GM10266 (cell line): ENCODE results near the gene KPNA1.
A peak's percentile ranks its signal among the peaks of the same experiment; 100 is the strongest.

Experiments
- DNase-seq: peaks from one replicate; pipeline ENCODE4 v3.0.0; 2012; ENCODE audit errors: extremely low spot score
- CTCF ChIP-seq: IDR thresholded peaks from 2 replicates; pipeline ENCODE4 v1.5.1; 2012; ENCODE audit warnings: mild to moderate bottlenecking, low read depth; ENCODE audit not compliant: control insufficient read depth, insufficient read depth; ENCODE audit errors: missing control alignments

Gene KPNA1

GRCh38 chr3:122498152-122498551, 16.6 kb downstream of the KPNA1 start:
- DNase-seq = no peak
- no peak for TF ChIP-seq CTCF

- TF ChIP-seq CTCF = no peak
- peak; percentile 37 for DNase-seq
Observed at GRCh38 chr3:122497425-122497824, 17.3 kb downstream of the KPNA1 start.

DNA sequence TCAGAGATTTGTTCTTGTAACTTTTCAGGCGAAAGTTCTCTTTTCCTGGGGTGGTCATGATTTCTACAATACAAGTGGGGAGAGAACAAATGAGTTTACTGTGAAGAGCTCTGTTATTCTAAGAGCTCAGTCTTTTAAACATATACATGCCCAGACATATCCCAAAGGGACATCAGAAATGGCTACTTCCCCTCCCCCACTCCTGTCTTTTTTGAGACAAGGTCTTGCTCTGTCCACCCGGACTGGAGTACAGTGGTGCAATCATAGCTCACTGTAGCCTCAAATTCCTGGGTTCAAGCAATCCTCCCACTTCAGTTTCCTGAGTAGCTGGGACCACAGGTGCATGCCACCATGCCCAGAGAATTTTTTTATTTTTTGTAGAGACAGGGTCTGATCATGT, 18.2 kb downstream of the KPNA1 start:
- no peak for TF ChIP-seq CTCF
- DNase-seq = no peak

DNA sequence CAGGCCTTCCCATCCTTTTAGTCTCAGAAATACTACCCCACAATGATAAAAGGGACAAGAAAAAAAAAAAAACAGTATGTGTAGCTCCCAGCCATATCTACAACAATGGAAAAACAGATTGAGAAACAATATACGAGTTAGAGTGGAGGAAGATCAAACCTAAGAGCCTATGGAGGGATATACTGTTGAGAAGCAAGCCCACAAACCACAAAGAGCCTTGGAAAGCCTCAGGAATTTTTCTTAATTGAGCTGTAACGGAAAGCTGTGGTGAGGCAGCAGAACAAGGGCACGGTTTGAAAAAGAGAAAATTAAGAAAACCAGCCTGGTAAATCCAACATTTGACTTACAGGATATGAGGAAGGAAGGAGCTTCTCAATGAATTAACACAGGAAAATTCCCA, 21.4 kb downstream of the KPNA1 start:
- no peak for TF ChIP-seq CTCF
- DNase-seq = no peak

- no peak for TF ChIP-seq CTCF
- no peak for DNase-seq
Observed at GRCh38 chr3:122488262-122488973, 26.3 kb downstream of the KPNA1 start.

GRCh38 chr3:122484985-122485384, 29.8 kb downstream of the KPNA1 start:
- DNase-seq = no peak
- no peak for TF ChIP-seq CTCF

DNA sequence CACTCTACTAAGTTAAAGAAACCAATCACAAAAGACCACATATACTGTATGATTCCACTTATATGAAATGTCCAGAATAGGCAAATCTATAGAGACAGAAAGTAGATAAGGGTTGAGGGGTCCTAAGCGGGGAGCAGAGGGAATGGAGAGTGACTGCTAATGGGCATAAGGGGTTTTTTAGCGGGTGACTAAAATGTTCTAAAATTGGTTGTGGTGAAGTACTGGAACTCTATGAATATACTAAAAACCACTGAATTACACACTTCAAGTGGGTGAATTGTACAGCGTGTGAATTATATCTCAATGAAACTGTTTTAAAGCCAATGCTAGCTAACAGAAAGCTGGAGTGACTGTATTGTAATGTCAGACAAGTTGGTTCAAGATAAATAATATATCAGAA, 33.3 kb downstream of the KPNA1 start:
- DNase-seq = no peak
- TF ChIP-seq CTCF = no peak
